Breast epithelium (tissue), 4 donors: ENCODE measurements around the gene CACNA2D4. TPM values are rescaled to one million over a fixed set of nuclear protein-coding genes. Genes with fewer than 3 reads are reported as not detected.

Source experiments
- DNase-seq, 2 donors: peaks; one replicate each; pipeline ENCODE4 v3.0.0-alpha.2; 2019; ENCODE audit warnings: low spot score in 2 of 2
- H3K27ac ChIP-seq, 2 donors: fragments of 200-600 bp; sonication (generic) in 1 of 2; one replicate each; pipeline ENCODE4 v1.5.1; 2016 to 2019; ENCODE audit warnings: mild to moderate bottlenecking in 1 of 2
- H3K27me3 ChIP-seq, 2 donors: fragments of 200-600 bp; sonication (generic) in 1 of 2; one replicate each; pipeline versions ENCODE4 v1.5.1 to v1.6.0; 2017 to 2019; ENCODE audit warnings: control low read depth in 1 of 2, mild to moderate bottlenecking in 1 of 2
- H3K36me3 ChIP-seq: fragments of 200-600 bp; one replicate; pipeline ENCODE4 v1.5.1; 2019
- H3K4me1 ChIP-seq, 2 donors: fragments of 200-600 bp; sonication (generic); one replicate each; pipeline ENCODE4 v1.5.1; 2016 to 2019; ENCODE audit warnings: control low read depth in 1 of 2
- H3K4me3 ChIP-seq, 3 donors: fragments of 200-600 bp; sonication (generic); 1 replicate in 2 of 3; 2 replicates in 1 of 3; pipeline ENCODE4 v1.5.1; 2016 to 2019; ENCODE audit warnings: mild to moderate bottlenecking in 3 of 3, moderate library complexity in 2 of 3
- H3K9me3 ChIP-seq, 2 donors: fragments of 200-600 bp; sonication (generic) in 1 of 2; one replicate each; pipeline ENCODE4 v1.5.1; 2016 to 2019; ENCODE audit warnings: control low read depth in 1 of 2
- POLR2A ChIP-seq: fragments of 450-650 bp; IDR thresholded peaks from one replicate; pipeline ENCODE4 v1.6.1; 2016; ENCODE audit warnings: antibody characterized with exemption, mild to moderate bottlenecking, moderate library complexity
- POLR2AphosphoS5 ChIP-seq, 3 donors: sonication (generic); formaldehyde crosslinking; IDR thresholded peaks; one replicate each; pipeline ENCODE4 v1.6.1; 2017; ENCODE audit warnings: antibody characterized with exemption in 3 of 3
- intact Hi-C: fragments of 100-400 bp; cut with DNase I; formaldehyde crosslinking; loops from one replicate; pipeline ENCODE4 v1.15.1; 2023; ENCODE audit warnings: low total_unique reads
- total RNA-seq, 3 donors: library from RNA; depleted of rRNA; stranded (reverse); fragments of >200 nt; gene quantifications; one replicate each; pipeline ENCODE4 v1.1.0, GENCODE V29; 2016
- TF ChIP-seq, protein P1 (sequence below), 3 donors: fragments of 450-650 bp; IDR thresholded peaks; one replicate each; pipeline ENCODE4 v1.5.1; 2016 to 2017; ENCODE audit warnings: antibody characterized with exemption in 3 of 3, mild to moderate bottlenecking in 3 of 3, moderate library complexity in 3 of 3

Gene CACNA2D4
- total RNA-seq, 3 donors from 2014 or later = 3.2 to 10.2 (median 3.3) TPM

DNA sequence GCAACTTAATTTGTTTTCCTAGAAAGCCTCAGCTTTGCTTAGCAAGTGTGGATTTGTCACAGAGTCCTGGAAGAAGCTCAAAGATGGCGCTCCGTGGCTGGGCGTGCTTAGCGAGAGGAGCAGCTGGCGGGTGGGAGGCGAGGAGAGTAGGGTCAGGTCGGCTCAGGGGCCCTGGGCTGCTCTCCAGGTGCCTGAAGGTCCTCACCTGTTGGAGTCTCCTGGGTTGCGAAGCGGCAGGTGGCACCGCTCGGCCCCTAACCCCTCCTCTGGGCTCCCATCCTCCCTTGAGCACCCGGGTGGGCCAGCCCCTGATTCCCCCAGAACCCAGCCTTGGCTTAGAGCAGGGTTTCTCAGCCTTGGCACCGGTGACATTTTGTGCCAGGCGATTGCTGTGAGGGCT lies 73.0 kb downstream of the CACNA2D4 start:
- no peak overlapping the region for H3K27ac ChIP-seq
- H3K4me1 ChIP-seq = no peaks in the 10 kb centered on the region
- H3K36me3 ChIP-seq = no peaks in the 10 kb centered on the region
- no peak overlapping the region for H3K4me3 ChIP-seq
- H3K9me3 ChIP-seq = no peaks in the 10 kb centered on the region
- peak in 1 of 2 donors; percentile 49 for DNase-seq
- intact Hi-C loops = no loop called here
- TF ChIP-seq POLR2AphosphoS5 (IDR thresholded peaks at IDR 0.05) (no peak), POLR2A (no peak)
- TF ChIP-seq, protein P1, sequence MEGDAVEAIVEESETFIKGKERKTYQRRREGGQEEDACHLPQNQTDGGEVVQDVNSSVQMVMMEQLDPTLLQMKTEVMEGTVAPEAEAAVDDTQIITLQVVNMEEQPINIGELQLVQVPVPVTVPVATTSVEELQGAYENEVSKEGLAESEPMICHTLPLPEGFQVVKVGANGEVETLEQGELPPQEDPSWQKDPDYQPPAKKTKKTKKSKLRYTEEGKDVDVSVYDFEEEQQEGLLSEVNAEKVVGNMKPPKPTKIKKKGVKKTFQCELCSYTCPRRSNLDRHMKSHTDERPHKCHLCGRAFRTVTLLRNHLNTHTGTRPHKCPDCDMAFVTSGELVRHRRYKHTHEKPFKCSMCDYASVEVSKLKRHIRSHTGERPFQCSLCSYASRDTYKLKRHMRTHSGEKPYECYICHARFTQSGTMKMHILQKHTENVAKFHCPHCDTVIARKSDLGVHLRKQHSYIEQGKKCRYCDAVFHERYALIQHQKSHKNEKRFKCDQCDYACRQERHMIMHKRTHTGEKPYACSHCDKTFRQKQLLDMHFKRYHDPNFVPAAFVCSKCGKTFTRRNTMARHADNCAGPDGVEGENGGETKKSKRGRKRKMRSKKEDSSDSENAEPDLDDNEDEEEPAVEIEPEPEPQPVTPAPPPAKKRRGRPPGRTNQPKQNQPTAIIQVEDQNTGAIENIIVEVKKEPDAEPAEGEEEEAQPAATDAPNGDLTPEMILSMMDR (IDR thresholded peaks at IDR 0.05) = no peak
- H3K27me3 ChIP-seq = peaks cover 0 to 35% of the 10 kb centered on the region in 2 donors

DNA sequence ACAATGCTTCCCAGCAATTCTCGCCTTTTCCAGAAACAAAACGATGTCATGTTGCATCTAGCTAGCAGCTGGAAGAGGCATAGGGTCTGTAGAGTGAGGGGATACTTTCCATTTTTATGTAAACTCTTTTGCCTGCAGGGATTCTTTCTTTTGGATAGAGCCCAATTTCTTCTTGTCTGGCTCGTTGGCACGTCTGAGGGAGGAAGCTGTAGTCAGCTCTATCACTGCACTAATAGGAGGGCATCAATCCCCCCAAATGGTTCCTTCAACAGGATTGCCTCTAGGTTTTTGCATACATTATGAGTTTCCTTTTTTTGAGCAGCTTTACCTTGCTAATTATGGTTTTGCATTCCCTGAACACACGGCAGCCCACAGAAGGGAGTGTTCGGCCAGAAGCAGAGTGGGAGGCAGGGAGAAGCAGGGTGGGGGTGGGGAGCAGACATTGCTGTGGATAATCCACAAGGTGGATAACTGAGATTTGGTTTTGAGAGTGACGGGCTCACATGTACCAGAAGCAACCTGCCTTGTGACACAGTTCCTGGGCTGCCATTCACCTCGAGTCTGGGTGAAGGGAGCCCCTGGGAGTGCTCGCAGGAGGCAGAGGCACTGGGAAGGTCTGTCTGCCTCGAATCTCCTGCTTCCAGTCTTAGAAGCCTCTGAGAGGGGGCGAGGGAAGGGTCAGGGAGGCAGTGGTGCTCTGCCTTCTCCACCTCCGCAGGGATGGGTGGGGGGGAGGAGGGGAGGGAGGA lies 73.6 kb downstream of the CACNA2D4 start:
- Histone ChIP-seq H3K27me3 (peaks cover 0 to 35% of the 10 kb centered on the region in 2 donors), H3K4me3 (no peak overlapping the region), H3K36me3 (no peaks in the 10 kb centered on the region), H3K27ac (no peak overlapping the region), H3K9me3 (no peaks in the 10 kb centered on the region), H3K4me1 (no peaks in the 10 kb centered on the region)
- TF ChIP-seq, protein P1 (IDR thresholded peaks at IDR 0.05) = no peak
- TF ChIP-seq POLR2AphosphoS5 (IDR thresholded peaks at IDR 0.05) = no peak
- no peak for TF ChIP-seq POLR2A
- no peak for DNase-seq
- intact Hi-C loops = no loop called here

DNA sequence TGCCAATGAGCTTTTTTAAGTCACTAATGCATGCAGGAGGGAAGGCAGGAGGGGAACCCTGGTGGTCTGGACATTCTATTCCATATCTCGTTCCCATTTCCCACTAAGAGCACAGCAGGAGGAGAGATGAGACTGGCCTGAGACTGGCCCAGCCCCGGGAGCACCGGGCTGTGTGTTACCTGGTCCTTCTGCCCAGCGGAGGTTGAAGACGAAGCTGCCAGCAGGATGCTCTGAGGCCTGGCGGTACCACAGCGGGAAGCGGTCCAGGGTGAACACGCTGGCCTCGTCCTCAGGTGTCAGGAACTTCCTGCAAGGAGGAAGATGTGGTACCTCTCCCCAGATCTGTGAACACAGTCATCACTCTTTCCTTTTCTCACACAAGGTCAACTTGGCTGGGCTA lies 74.2 kb downstream of the CACNA2D4 start:
- Histone ChIP-seq H3K27ac (no peak overlapping the region), H3K9me3 (no peaks in the 10 kb centered on the region), H3K4me3 (no peak overlapping the region), H3K27me3 (peaks cover 0 to 35% of the 10 kb centered on the region in 2 donors), H3K36me3 (no peaks in the 10 kb centered on the region), H3K4me1 (no peaks in the 10 kb centered on the region)
- intact Hi-C loops = no loop called here
- DNase-seq = peak in 1 of 2 donors; percentile 28
- TF ChIP-seq, protein P1 (IDR thresholded peaks at IDR 0.05) = no peak
- TF ChIP-seq POLR2AphosphoS5 (IDR thresholded peaks at IDR 0.05) (no peak), POLR2A (no peak)

DNA sequence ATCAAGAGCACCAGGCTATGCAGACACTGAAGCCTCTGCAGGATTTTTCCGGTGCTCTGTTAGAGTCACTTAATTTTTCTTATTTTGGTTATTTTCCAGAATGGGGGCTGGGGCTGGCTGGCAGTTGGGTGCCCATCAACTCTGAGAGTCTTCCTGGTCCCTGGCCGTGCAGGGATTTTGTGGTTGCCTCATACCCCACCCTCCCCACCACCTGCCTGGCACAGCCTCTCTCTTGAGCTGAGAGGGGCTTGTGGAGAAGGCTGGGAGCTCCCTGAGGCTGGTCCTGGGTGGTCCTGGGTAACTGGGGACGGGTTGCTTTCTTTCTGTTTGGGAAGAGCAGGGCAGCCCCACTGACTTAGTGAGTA lies 74.8 kb downstream of the CACNA2D4 start:
- TF ChIP-seq, protein P1 (IDR thresholded peaks at IDR 0.05) = no peak
- TF ChIP-seq POLR2A = no peak
- no peak for TF ChIP-seq POLR2AphosphoS5 (IDR thresholded peaks at IDR 0.05)
- peaks cover 0 to 35% of the 10 kb centered on the region in 2 donors for H3K27me3 ChIP-seq
- H3K4me1 ChIP-seq = no peaks in the 10 kb centered on the region
- peak in 1 of 2 donors; percentile 6 for DNase-seq
- no peaks in the 10 kb centered on the region for H3K9me3 ChIP-seq
- intact Hi-C loops = no loop called here
- H3K27ac ChIP-seq = no peak overlapping the region
- H3K36me3 ChIP-seq = no peaks in the 10 kb centered on the region
- no peak overlapping the region for H3K4me3 ChIP-seq

DNA sequence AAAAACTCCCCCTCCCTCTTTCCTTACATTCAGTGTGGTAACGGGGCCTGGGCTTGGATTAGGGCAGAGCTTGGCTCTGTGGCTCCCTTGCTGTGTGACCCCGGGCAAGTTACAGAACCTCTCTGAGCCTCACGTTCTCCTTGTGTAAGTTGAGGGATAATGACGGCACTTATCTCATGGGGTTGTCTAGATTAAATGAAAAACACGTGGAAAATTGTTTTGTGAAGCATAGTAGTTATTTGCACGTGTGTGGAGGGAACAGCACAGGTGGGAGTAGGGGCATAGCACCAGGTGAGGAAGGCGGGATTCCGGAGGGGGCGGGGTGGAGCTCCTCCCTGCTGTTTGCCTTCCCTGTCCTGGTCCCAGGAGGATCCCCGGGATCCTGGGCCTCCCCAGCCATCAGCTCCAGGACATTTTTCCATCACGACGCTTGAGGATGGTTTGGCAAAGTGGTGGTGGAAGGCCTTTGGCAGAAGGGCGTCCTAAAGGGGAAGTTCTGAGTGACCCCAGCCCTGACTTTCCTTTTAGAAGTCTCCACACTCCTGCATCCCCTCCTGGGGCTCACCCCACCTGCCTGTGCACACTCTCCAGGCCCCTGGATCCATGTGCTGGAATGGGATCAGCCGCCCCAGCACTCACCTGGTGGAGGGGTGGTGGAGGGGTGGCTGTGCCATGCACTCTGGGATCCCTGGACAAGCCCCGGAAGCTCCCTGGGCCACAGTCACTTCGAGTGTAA lies 75.4 kb downstream of the CACNA2D4 start:
- Histone ChIP-seq H3K36me3 (no peaks in the 10 kb centered on the region), H3K4me3 (no peak overlapping the region), H3K9me3 (no peaks in the 10 kb centered on the region), H3K27ac (no peak overlapping the region), H3K4me1 (no peaks in the 10 kb centered on the region), H3K27me3 (peaks cover 0 to 35% of the 10 kb centered on the region in 2 donors)
- DNase-seq = peak in 1 of 2 donors; percentile 45
- intact Hi-C loops = no loop called here
- TF ChIP-seq, protein P1 (IDR thresholded peaks at IDR 0.05) = no peak
- no peak for TF ChIP-seq POLR2A
- no peak for TF ChIP-seq POLR2AphosphoS5 (IDR thresholded peaks at IDR 0.05)
